CD4-positive, alpha-beta T cell treated with Interleukin-2 at 100 ng/mL for 4 hours (primary cell): ENCODE results near the gene CTNNBL1.
"Not testable (repeated sequence)": the region's sequence is repeated elsewhere in the genome, so short reads cannot be mapped to it uniquely, and the experiment has no call there.

Experiments used
- DNase-seq: peaks from one replicate; pipeline ENCODE4 v3.0.0-alpha.2; 2020; ENCODE audit warnings: low spot score

CTNNBL1 gene

GRCh38 chr20:37679751-37680150 lies 14.1 kb upstream of the CTNNBL1 start:
- not testable (repeated sequence) for DNase-seq

- DNase-seq: no peak
Measured at GRCh38 chr20:37680420-37680819, 13.4 kb upstream of the CTNNBL1 start.

- DNase-seq: no peak
Measured at GRCh38 chr20:37681384-37682112, 12.3 kb upstream of the CTNNBL1 start.

- DNase-seq: not testable (repeated sequence)
Measured at GRCh38 chr20:37683146-37683545, 10.7 kb upstream of the CTNNBL1 start.

GRCh38 chr20:37686762-37687477 lies 6.9 kb upstream of the CTNNBL1 start:
- DNase-seq: no peak

- DNase-seq: no peak
Measured at GRCh38 chr20:37687478-37687805, 6.4 kb upstream of the CTNNBL1 start.

- DNase-seq: no peak
Measured at GRCh38 chr20:37688093-37688492, 5.7 kb upstream of the CTNNBL1 start.

- DNase-seq: no peak
Measured at GRCh38 chr20:37690626-37691369, 3.0 kb upstream of the CTNNBL1 start.

GRCh38 chr20:37692459-37693166 lies 1.2 kb upstream of the CTNNBL1 start:
- no peak for DNase-seq

GRCh38 chr20:37693242-37693634 lies 592 bp upstream of the CTNNBL1 start:
- DNase-seq: no peak

GRCh38 chr20:37695684-37696342 lies 2.0 kb downstream of the CTNNBL1 start:
- DNase-seq: no peak

- no peak for DNase-seq
Measured at GRCh38 chr20:37697314-37697713, 3.5 kb downstream of the CTNNBL1 start.

- DNase-seq: no peak
Measured at GRCh38 chr20:37699202-37699601, 5.4 kb downstream of the CTNNBL1 start.

- no peak for DNase-seq
Measured at GRCh38 chr20:37700301-37700700, 6.5 kb downstream of the CTNNBL1 start.

- not testable (repeated sequence) for DNase-seq
Measured at GRCh38 chr20:37701676-37702075, 7.8 kb downstream of the CTNNBL1 start.

- DNase-seq: no peak
Measured at GRCh38 chr20:37702403-37703034, 8.7 kb downstream of the CTNNBL1 start.

GRCh38 chr20:37703035-37703845 lies 9.4 kb downstream of the CTNNBL1 start:
- DNase-seq: no peak

GRCh38 chr20:37704955-37705354 lies 11.1 kb downstream of the CTNNBL1 start:
- no peak for DNase-seq

GRCh38 chr20:37706298-37706697 lies 12.5 kb downstream of the CTNNBL1 start:
- no peak for DNase-seq

GRCh38 chr20:37711001-37711400 lies 17.2 kb downstream of the CTNNBL1 start:
- DNase-seq: no peak
